ENCODE data around the gene MAGI1.

The MAGI1 gene

GRCh38 chr3:65558826-65559225 is 479.9 kb downstream of the MAGI1 start:
- H3K36me3 ChIP-seq (ENCODE audit: insufficient read depth): no peaks in the 10 kb centered on the region
- no peaks in the 10 kb centered on the region for H3K27me3 ChIP-seq (ENCODE audit: insufficient read depth, low read depth)
- H3K79me2 ChIP-seq (ENCODE audit: insufficient read depth, low read depth): no peaks in the 10 kb centered on the region
- no peak overlapping the region for H3K9ac ChIP-seq
- H3K4me3 ChIP-seq (IDR thresholded peaks at IDR 0.05; ENCODE audit: insufficient read depth, low read depth, low read length): no peak overlapping the region
- H3K4me2 ChIP-seq: no peak overlapping the region
- H3K4me1 ChIP-seq (ENCODE audit: low read depth, poor library complexity, severe bottlenecking): peaks cover 16% of the 10 kb centered on the region
- no peak overlapping the region for H3K27ac ChIP-seq
- TF ChIP-seq, protein P1, sequence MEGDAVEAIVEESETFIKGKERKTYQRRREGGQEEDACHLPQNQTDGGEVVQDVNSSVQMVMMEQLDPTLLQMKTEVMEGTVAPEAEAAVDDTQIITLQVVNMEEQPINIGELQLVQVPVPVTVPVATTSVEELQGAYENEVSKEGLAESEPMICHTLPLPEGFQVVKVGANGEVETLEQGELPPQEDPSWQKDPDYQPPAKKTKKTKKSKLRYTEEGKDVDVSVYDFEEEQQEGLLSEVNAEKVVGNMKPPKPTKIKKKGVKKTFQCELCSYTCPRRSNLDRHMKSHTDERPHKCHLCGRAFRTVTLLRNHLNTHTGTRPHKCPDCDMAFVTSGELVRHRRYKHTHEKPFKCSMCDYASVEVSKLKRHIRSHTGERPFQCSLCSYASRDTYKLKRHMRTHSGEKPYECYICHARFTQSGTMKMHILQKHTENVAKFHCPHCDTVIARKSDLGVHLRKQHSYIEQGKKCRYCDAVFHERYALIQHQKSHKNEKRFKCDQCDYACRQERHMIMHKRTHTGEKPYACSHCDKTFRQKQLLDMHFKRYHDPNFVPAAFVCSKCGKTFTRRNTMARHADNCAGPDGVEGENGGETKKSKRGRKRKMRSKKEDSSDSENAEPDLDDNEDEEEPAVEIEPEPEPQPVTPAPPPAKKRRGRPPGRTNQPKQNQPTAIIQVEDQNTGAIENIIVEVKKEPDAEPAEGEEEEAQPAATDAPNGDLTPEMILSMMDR (conservative IDR thresholded peaks at IDR 0.05; ENCODE audit: low read depth, low read length): no peak
- H2AFZ ChIP-seq (ENCODE audit: low read depth): no peak overlapping the region
- no peaks in the 10 kb centered on the region for H4K20me1 ChIP-seq (ENCODE audit: insufficient read depth)

DNA sequence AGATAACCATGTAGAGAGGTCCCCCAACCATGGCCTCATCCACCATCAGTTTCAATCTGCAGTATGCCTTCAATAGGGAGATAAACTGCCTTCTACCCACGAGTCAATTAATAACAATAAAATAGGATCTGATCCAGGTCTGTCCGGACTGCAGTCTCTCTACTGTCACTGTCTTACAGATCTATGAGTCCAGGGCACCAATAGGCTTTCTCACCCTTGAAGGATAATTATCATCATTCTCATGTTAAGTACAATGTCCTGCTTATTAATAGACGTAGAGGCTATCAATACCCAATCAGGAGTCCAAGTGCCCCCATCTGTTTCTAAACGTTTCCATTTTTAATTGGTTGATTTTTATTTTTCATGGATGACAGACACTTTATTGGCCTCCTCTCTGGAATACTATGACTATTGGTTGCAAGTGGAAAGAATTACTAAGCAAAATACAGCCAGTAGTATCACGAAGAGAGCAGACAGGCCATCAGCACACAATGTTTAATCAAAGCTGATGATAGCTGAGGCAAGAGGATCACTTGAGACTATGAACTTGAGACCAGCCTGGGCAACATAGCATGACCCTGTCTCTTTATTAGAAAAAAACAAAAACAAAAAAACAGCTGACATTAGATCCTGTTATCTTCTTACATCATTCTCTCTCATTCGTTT is 480.7 kb downstream of the MAGI1 start:
- no peak overlapping the region for H3K9ac ChIP-seq
- no peaks in the 10 kb centered on the region for H3K79me2 ChIP-seq (ENCODE audit: insufficient read depth, low read depth)
- TF ChIP-seq, protein P1 (conservative IDR thresholded peaks at IDR 0.05; ENCODE audit: low read depth, low read length): no peak
- no peak overlapping the region for H3K4me2 ChIP-seq
- H4K20me1 ChIP-seq (ENCODE audit: insufficient read depth): no peaks in the 10 kb centered on the region
- no peak overlapping the region for H2AFZ ChIP-seq (ENCODE audit: low read depth)
- no peaks in the 10 kb centered on the region for H3K27me3 ChIP-seq (ENCODE audit: insufficient read depth, low read depth)
- peaks cover 16% of the 10 kb centered on the region for H3K4me1 ChIP-seq (ENCODE audit: low read depth, poor library complexity, severe bottlenecking)
- H3K36me3 ChIP-seq (ENCODE audit: insufficient read depth): no peaks in the 10 kb centered on the region
- no peak overlapping the region for H3K27ac ChIP-seq
- no peak overlapping the region for H3K4me3 ChIP-seq (IDR thresholded peaks at IDR 0.05; ENCODE audit: insufficient read depth, low read depth, low read length)

- Histone ChIP-seq H3K4me1 (ENCODE audit: low read depth, poor library complexity, severe bottlenecking) (peaks cover 11% of the 10 kb centered on the region), H3K27ac (no peak overlapping the region), H3K36me3 (ENCODE audit: insufficient read depth) (no peaks in the 10 kb centered on the region), H4K20me1 (ENCODE audit: insufficient read depth) (no peaks in the 10 kb centered on the region), H3K4me3 (IDR thresholded peaks at IDR 0.05; ENCODE audit: insufficient read depth, low read depth, low read length) (no peak overlapping the region), H3K4me2 (no peak overlapping the region), H3K79me2 (ENCODE audit: insufficient read depth, low read depth) (no peaks in the 10 kb centered on the region), H3K27me3 (ENCODE audit: insufficient read depth, low read depth) (no peaks in the 10 kb centered on the region), H2AFZ (ENCODE audit: low read depth) (no peak overlapping the region), H3K9ac (no peak overlapping the region)
- TF ChIP-seq, protein P1 (conservative IDR thresholded peaks at IDR 0.05; ENCODE audit: low read depth, low read length): no peak
These were observed 481.7 kb downstream of the MAGI1 start for GRCh38 chr3:65556934-65557577.

- H3K4me2 ChIP-seq: no peak overlapping the region
These were observed 486.3 kb downstream of the MAGI1 start for GRCh38 chr3:65552434-65552833.

More at GRCh38 chr3:65552434-65552833, 486.3 kb downstream of the MAGI1 start:
- no peaks in the 10 kb centered on the region for H3K36me3 ChIP-seq (ENCODE audit: insufficient read depth)
- no peak overlapping the region for H3K4me3 ChIP-seq (IDR thresholded peaks at IDR 0.05; ENCODE audit: insufficient read depth, low read depth, low read length)
- TF ChIP-seq, protein P1 (conservative IDR thresholded peaks at IDR 0.05; ENCODE audit: low read depth, low read length): no peak
- no peaks in the 10 kb centered on the region for H3K27me3 ChIP-seq (ENCODE audit: insufficient read depth, low read depth)
- H3K27ac ChIP-seq: no peak overlapping the region
- H4K20me1 ChIP-seq (ENCODE audit: insufficient read depth): no peaks in the 10 kb centered on the region
- H3K79me2 ChIP-seq (ENCODE audit: insufficient read depth, low read depth): no peaks in the 10 kb centered on the region
- no peak overlapping the region for H3K9ac ChIP-seq
- H2AFZ ChIP-seq (ENCODE audit: low read depth): no peak overlapping the region
- no peaks in the 10 kb centered on the region for H3K4me1 ChIP-seq (ENCODE audit: low read depth, poor library complexity, severe bottlenecking)
